GM10248 (cell line): ENCODE data around the gene PARP1.
"Not testable (repeated sequence)": the region's sequence is repeated elsewhere in the genome, so short reads cannot be mapped to it uniquely, and the experiment has no call there.

Experiments
- CTCF ChIA-PET: fragments of 300-600 bp; sonication (Branson Sonifier 250); formaldehyde crosslinking; extraction: SDS; loops from one replicate; lab custom pipeline; 2021; ENCODE audit warnings: antibody characterized with exemption; lab: Yijun Ruan, JAX
- POLR2A ChIA-PET: fragments of 350-650 bp; sonication (Branson Sonifier 250); formaldehyde crosslinking; extraction: SDS; loops from one replicate; lab custom pipeline; 2020; ENCODE audit warnings: antibody characterized with exemption; lab: Yijun Ruan, JAX
- DNase-seq: peaks from one replicate; pipeline ENCODE4 v3.0.0; 2012; ENCODE audit errors: extremely low spot score
- CTCF ChIP-seq: IDR thresholded peaks from 2 replicates; pipeline ENCODE4 v1.5.1; 2012; ENCODE audit warnings: mild to moderate bottlenecking, low read depth; ENCODE audit errors: extremely low read depth, missing control alignments, control extremely low read depth

PARP1 gene

GRCh38 chr1:226432586-226433340 is 24.9 kb upstream of the PARP1 start:
- POLR2A ChIA-PET, result no interaction called here
- no peak for TF ChIP-seq CTCF
- no peak for DNase-seq
- CTCF ChIA-PET, result interaction anchor here (0.8 to 1.4 kb wide), 3 partner anchors 8 to 25 kb away, joined by 3 to 4 read pairs (median 3); no protein-coding TSS in a partner anchor

GRCh38 chr1:226431898-226432297 is 24.0 kb upstream of the PARP1 start:
- DNase-seq, POLR2A ChIA-PET, CTCF ChIA-PET: not testable (repeated sequence)

- no peak for DNase-seq
- ChIA-PET POLR2A (no interaction called here), CTCF (no interaction called here)
- TF ChIP-seq CTCF, result no peak
These were observed 22.2 kb upstream of the PARP1 start for GRCh38 chr1:226429858-226430715.

GRCh38 chr1:226428791-226429461 is 21.0 kb upstream of the PARP1 start:
- no peak for TF ChIP-seq CTCF
- CTCF ChIA-PET, result interaction anchor here (2.3 kb wide), 1 partner anchor 20 kb away, joined by 7 read pairs; the partner anchor contains the start of gene PARP1
- POLR2A ChIA-PET, result no interaction called here
- DNase-seq, result no peak

GRCh38 chr1:226428348-226428747 is 20.5 kb upstream of the PARP1 start:
- POLR2A ChIA-PET, result no interaction called here
- DNase-seq, result no peak
- CTCF ChIA-PET, result interaction anchor here (2.3 kb wide), 1 partner anchor 20 kb away, joined by 7 read pairs; the partner anchor contains the start of gene PARP1
- TF ChIP-seq CTCF, result no peak

GRCh38 chr1:226427131-226427530 is 19.2 kb upstream of the PARP1 start:
- no peak for DNase-seq
- no peak for TF ChIP-seq CTCF
- CTCF ChIA-PET, result interaction anchor here (1.0 to 2.3 kb wide), 3 partner anchors 11 to 19 kb away, joined by 3 to 7 read pairs (median 3); partner anchors contain the start of gene PARP1
- POLR2A ChIA-PET, result no interaction called here

- POLR2A ChIA-PET, DNase-seq: not testable (repeated sequence)
- CTCF ChIA-PET, result interaction anchor here (1.2 to 1.6 kb wide), 2 partner anchors 18 to 20 kb away, joined by 3 to 5 read pairs; partner anchors contain the start of gene PARP1
These were observed 18.5 kb upstream of the PARP1 start for GRCh38 chr1:226426395-226426794.
